NCI-H146 treated with DMSO at 0.1 percent for 48 hours (cell line): ENCODE results near the gene CNTN4.
"Not testable (repeated sequence)": the region's sequence is repeated elsewhere in the genome, so short reads cannot be mapped to it uniquely, and the experiment has no call there.

ENCODE experiments used
- DNase-seq: peaks from one replicate; lab custom pipeline; 2025; ENCODE audit not compliant: unreplicated experiment; lab: John Stamatoyannopoulos, UW

CNTN4 gene

GRCh38 chr3:2889736-2890135 is 791.1 kb downstream of the CNTN4 start:
- no peak for DNase-seq

GRCh38 chr3:2896308-2896939 is 797.8 kb downstream of the CNTN4 start:
- DNase-seq: no peak

GRCh38 chr3:2897821-2898220 is 799.2 kb downstream of the CNTN4 start:
- no peak for DNase-seq

GRCh38 chr3:2898591-2899353 is 800.1 kb downstream of the CNTN4 start:
- no peak for DNase-seq

GRCh38 chr3:2904054-2904453 is 805.4 kb downstream of the CNTN4 start:
- DNase-seq: no peak

- no peak for DNase-seq
Measured at GRCh38 chr3:2908693-2909351, 810.2 kb downstream of the CNTN4 start.

- no peak for DNase-seq
Measured at GRCh38 chr3:2910997-2911396, 812.3 kb downstream of the CNTN4 start.

GRCh38 chr3:2915826-2916225 is 817.2 kb downstream of the CNTN4 start:
- DNase-seq: no peak

GRCh38 chr3:2916640-2917039 is 818.0 kb downstream of the CNTN4 start:
- DNase-seq: not testable (repeated sequence)

- no peak for DNase-seq
Measured at GRCh38 chr3:2920103-2920502, 821.4 kb downstream of the CNTN4 start.

GRCh38 chr3:2921452-2921851 is 822.8 kb downstream of the CNTN4 start:
- DNase-seq: no peak

- DNase-seq: peak; percentile 22
Measured at GRCh38 chr3:2921903-2922302, 823.2 kb downstream of the CNTN4 start.

GRCh38 chr3:2923390-2923789 is 824.7 kb downstream of the CNTN4 start:
- no peak for DNase-seq

- no peak for DNase-seq
Measured at GRCh38 chr3:2927259-2927658, 828.6 kb downstream of the CNTN4 start.

GRCh38 chr3:2929574-2929973 is 830.9 kb downstream of the CNTN4 start:
- no peak for DNase-seq

- no peak for DNase-seq
Measured at GRCh38 chr3:2931265-2931664, 832.6 kb downstream of the CNTN4 start.

- peak; percentile 56 for DNase-seq
Measured at GRCh38 chr3:2934541-2934940, 835.9 kb downstream of the CNTN4 start.

- DNase-seq: no peak
Measured at GRCh38 chr3:2937055-2937454, 838.4 kb downstream of the CNTN4 start.

GRCh38 chr3:2937592-2937991 is 838.9 kb downstream of the CNTN4 start:
- DNase-seq: no peak

- no peak for DNase-seq
Measured at GRCh38 chr3:2938711-2939110, 840.0 kb downstream of the CNTN4 start.

- no peak for DNase-seq
Measured at GRCh38 chr3:2940062-2940461, 841.4 kb downstream of the CNTN4 start.

- no peak for DNase-seq
Measured at GRCh38 chr3:2944628-2945027, 846.0 kb downstream of the CNTN4 start.
